Adrenal gland (tissue), 12 donors: Measurements from ENCODE around the gene VMAC. TPM values are rescaled to one million over a fixed set of nuclear protein-coding genes. Genes with fewer than 3 reads are reported as not detected.

Experiments
- DNase-seq, 7 donors: peaks; one replicate each; pipeline ENCODE4 v3.0.0-alpha.2; 2019 to 2020
- H3K27ac ChIP-seq, 5 donors: fragments of 200-600 bp; sonication (generic) in 4 of 5; 1 replicate in 3 of 5; 2 replicates in 2 of 5; pipeline versions ENCODE4 v1.5.1 to v1.8.0; 2016 to 2020; ENCODE audit warnings: mild to moderate bottlenecking in 1 of 5
- H3K27me3 ChIP-seq: fragments of 200-600 bp; 2 replicates; pipeline ENCODE4 v1.8.0; 2021
- H3K36me3 ChIP-seq, 2 donors: fragments of 200-600 bp; replicated peaks in 1 of 2; 1 replicate in 1 of 2; 2 replicates in 1 of 2; pipeline versions ENCODE4 v1.5.1 to v1.8.0; 2018 to 2022
- H3K4me1 ChIP-seq, 2 donors: fragments of 200-600 bp; replicated peaks in 1 of 2; 1 replicate in 1 of 2; 2 replicates in 1 of 2; pipeline versions ENCODE4 v1.5.1 to v1.8.0; 2018 to 2021
- H3K4me3 ChIP-seq, 4 donors: fragments of 200-600 bp; sonication (generic) in 3 of 4; one replicate each; pipeline ENCODE4 v1.5.1; 2016 to 2018
- H3K9me3 ChIP-seq, 3 donors: fragments of 200-600 bp; sonication (generic) in 1 of 3; replicated peaks in 1 of 3; 1 replicate in 2 of 3; 2 replicates in 1 of 3; pipeline versions ENCODE4 v1.5.1 to v1.8.0; 2016 to 2021
- POLR2A ChIP-seq, 2 donors: fragments of 450-650 bp; IDR thresholded peaks; one replicate each; pipeline ENCODE4 v1.6.1; 2017; ENCODE audit warnings: antibody characterized with exemption in 2 of 2, mild to moderate bottlenecking in 2 of 2, moderate library complexity in 1 of 2
- WGBS, 4 donors: extraction: QIAGEN DNeasy Blood & Tissue Kit in 2 of 4; methylation state at CpG; one replicate each; pipeline versions ENCODE4 v1.1.5 to v1.1.7; 2013 to 2017; 5-methylcytosine and 5-hydroxymethylcytosine counted together
- intact Hi-C, 2 donors: fragments of 100-400 bp; cut with DNase I; formaldehyde crosslinking; loops; one replicate each; pipeline versions ENCODE4 v1.14.1 to v1.15.0; 2022 to 2023
- polyA plus RNA-seq, 3 donors: library from polyadenylated mRNA; stranded (reverse); fragments of 200-250 nt in 2 of 3; fragments of 350-450 nt in 1 of 3; fragmentation: Illumina TruSeq in 1 of 3; extraction: RNeasy Lipid Tissue Mini Kit (QIAGEN cat#74804) in 1 of 3; gene quantifications; one replicate each; pipeline ENCODE4 v1.2.3, GENCODE V29; 2013 to 2014
- total RNA-seq, 9 donors: library from RNA; depleted of rRNA in 4 of 9; stranded (reverse); fragments of >200 nt in 4 of 9; fragments of 120-200 nt in 1 of 9; fragmentation: NEBNext Ultra II Directional in 1 of 9; extraction: Animal tissue kit (Norgen Biotek cat#: 25700) in 1 of 9; gene quantifications; one replicate each; pipeline versions ENCODE4 v1.1.0 to v1.2.4, GENCODE V29; 2013 to 2023
- TF ChIP-seq, protein P1 (sequence below), 6 experiments: fragments of 450-650 bp in 4 of 6; fragments of 200-600 bp in 2 of 6; sonication (generic) in 1 of 6; IDR thresholded peaks; 1 replicate in 5 of 6; 2 replicates in 1 of 6; pipeline versions ENCODE4 v1.5.1 to v1.8.0; 2016 to 2021; ENCODE audit warnings: antibody characterized with exemption in 6 of 6, mild to moderate bottlenecking in 2 of 6, moderate library complexity in 1 of 6
- donor health status: healthy with polysubstance abuse.
- donor health status: Bipolar disorder and iron deficiency.
- donor health status: DM: yes; HTN: yes; CAD: no.
- donor health status: DM: no; HTN: no; CAD: no.
- donor health status: DM: no; HTN: no; CAD: no.
- donor health status: DM: yes; HTN: yes; CAD: no.

VMAC gene
- total and polyA plus RNA-seq, 12 donors = 3.5 to 15.6 (median 8.3) TPM

DNA sequence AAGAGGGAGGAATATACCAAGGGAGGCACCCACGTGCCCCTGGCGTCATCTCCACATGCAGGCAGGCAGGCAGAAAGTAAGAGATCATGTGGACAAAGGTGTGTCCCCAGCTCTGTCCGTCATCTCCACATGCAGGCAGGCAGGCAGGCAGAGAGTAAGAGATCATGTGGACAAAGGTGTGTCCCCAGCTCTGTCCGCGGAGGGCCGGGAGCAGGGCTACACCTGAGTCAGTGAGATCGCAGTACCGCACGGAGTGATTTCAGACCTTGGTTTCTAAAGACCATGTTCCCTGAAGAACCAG lies 31.6 kb downstream of the VMAC start:
- peaks cover 0 to 28% of the 10 kb centered on the region in 2 donors for H3K4me1 ChIP-seq
- H3K27ac ChIP-seq = peak overlapping the region in 2 of 5 donors; percentile 51 to 73
- intact Hi-C loops = no loop called here
- H3K4me3 ChIP-seq = no peak overlapping the region
- H3K36me3 ChIP-seq = peaks cover 0 to 40% of the 10 kb centered on the region in 2 donors
- TF ChIP-seq POLR2A (IDR thresholded peaks at IDR 0.05) = no peak
- TF ChIP-seq, protein P1, sequence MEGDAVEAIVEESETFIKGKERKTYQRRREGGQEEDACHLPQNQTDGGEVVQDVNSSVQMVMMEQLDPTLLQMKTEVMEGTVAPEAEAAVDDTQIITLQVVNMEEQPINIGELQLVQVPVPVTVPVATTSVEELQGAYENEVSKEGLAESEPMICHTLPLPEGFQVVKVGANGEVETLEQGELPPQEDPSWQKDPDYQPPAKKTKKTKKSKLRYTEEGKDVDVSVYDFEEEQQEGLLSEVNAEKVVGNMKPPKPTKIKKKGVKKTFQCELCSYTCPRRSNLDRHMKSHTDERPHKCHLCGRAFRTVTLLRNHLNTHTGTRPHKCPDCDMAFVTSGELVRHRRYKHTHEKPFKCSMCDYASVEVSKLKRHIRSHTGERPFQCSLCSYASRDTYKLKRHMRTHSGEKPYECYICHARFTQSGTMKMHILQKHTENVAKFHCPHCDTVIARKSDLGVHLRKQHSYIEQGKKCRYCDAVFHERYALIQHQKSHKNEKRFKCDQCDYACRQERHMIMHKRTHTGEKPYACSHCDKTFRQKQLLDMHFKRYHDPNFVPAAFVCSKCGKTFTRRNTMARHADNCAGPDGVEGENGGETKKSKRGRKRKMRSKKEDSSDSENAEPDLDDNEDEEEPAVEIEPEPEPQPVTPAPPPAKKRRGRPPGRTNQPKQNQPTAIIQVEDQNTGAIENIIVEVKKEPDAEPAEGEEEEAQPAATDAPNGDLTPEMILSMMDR (IDR thresholded peaks at IDR 0.05) = no peak
- DNase-seq = no peak
- no peaks in the 10 kb centered on the region for H3K9me3 ChIP-seq
- WGBS, 4 donors = 90 to 94% (median 93%) methylated on average over 4 to 9 of the region's 9 CpGs
- H3K27me3 ChIP-seq = no peaks in the 10 kb centered on the region

DNA sequence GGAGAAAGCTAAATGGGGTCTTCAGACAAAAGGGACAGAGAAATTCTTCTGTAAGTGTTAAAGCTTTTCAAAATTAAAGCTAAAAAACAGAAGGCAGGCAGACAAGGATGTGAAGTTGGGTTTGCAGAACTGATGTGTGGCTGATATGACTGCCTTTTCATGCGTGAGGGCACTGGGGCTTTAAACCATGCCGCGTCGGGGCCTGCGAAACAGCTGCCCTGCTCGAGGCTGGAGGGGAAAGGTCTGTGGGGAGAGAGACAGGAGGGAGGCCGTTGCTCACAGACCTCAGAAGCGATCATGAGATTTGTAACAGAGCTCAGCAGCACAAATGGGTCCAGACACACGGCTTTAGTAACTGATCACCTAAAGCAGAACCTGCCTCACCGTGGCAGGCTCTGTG lies 32.9 kb downstream of the VMAC start:
- intact Hi-C loops = no loop called here
- TF ChIP-seq, protein P1 (IDR thresholded peaks at IDR 0.05) = no peak
- no peak for TF ChIP-seq POLR2A (IDR thresholded peaks at IDR 0.05)
- no peaks in the 10 kb centered on the region for H3K27me3 ChIP-seq
- H3K9me3 ChIP-seq = no peaks in the 10 kb centered on the region
- WGBS, 4 donors = 81 to 85% (median 84%) methylated on average over 10 of the region's 10 CpGs
- peaks cover 0 to 30% of the 10 kb centered on the region in 2 donors for H3K36me3 ChIP-seq
- DNase-seq = no peak
- no peak overlapping the region for H3K4me3 ChIP-seq
- H3K4me1 ChIP-seq = peaks cover 0 to 28% of the 10 kb centered on the region in 2 donors
- no peak overlapping the region for H3K27ac ChIP-seq

DNA sequence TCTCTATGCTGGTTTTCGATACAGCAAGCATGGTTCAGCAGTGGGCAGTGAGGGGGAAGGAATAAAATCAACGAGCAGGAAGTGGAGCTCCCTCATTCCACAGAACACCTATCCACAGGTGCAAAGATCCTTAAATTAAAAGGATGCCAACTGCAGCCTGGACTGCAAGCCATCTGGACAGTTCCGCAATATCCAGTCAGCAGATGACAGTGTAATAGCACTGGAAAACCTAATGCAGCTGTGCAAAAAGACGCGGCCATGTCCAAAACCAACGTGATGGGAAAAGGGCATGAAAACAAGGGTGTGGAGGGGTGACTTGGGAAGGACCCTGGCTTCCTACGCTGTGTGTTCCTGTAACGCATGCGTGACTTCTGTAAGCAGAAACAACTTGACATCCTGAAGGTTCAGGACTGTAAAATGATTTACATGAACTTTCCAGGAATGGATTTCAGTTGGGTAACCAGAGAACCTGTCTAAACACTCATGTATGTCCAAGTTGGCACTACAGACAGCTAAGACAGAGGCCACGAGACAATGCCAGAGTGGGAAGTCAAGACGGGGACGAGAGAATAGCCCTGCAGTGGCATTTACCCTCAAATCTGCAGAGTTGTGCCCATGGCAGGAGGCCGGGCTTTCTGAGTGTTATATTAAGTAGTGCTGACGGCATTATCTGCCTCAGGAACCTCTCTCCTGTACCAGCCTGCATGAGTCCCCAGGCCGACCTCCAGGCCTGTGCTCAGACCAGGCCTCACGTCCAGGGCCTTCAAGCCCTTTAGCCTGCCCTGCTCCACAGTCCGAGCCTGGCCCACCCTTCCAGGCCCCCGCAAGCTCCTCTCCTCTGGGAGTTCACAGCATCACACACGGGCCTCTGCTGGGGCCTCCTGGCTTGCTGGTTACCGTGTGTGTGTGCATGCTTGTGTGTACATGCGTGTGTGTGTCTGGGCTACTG lies 35.9 kb downstream of the VMAC start:
- WGBS, 4 donors = 87 to 93% (median 90%) methylated on average over 13 to 21 of the region's 21 CpGs
- DNase-seq = no peak
- H3K36me3 ChIP-seq = peaks cover 0 to 28% of the 10 kb centered on the region in 2 donors
- no peaks in the 10 kb centered on the region for H3K27me3 ChIP-seq
- TF ChIP-seq POLR2A (IDR thresholded peaks at IDR 0.05) = no peak
- TF ChIP-seq, protein P1 (IDR thresholded peaks at IDR 0.05) = no peak
- no peak overlapping the region for H3K27ac ChIP-seq
- no peak overlapping the region for H3K4me3 ChIP-seq
- intact Hi-C loops = no loop called here
- H3K9me3 ChIP-seq = no peaks in the 10 kb centered on the region
- H3K4me1 ChIP-seq = peaks cover 0 to 15% of the 10 kb centered on the region in 2 donors

DNA sequence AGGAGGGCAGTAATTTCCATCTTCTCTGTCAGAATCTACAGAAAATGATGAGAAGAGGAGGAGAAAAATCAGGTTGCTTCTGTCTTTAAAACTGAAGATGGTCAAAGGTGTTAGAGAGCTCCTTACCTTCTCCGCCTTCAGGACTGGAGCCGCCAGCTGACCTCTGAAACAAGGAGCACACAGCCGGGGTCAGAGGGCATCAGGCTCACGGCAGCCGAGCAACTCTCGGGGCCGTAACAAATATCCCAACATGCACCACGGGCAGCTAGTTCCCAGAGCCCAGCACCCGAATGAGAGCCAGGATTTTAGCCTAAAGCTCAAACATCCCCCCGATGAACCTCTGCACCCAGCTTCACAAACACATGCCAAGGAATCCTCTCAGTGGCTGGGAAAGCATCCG lies 37.0 kb downstream of the VMAC start:
- H3K9me3 ChIP-seq = no peaks in the 10 kb centered on the region
- 75 to 97% (median 80%) methylated on average over 7 to 11 of the region's 11 CpGs for WGBS, 4 donors
- no peak for TF ChIP-seq POLR2A (IDR thresholded peaks at IDR 0.05)
- TF ChIP-seq, protein P1 (IDR thresholded peaks at IDR 0.05) = no peak
- no peaks in the 10 kb centered on the region for H3K27me3 ChIP-seq
- H3K4me1 ChIP-seq = peaks cover 0 to 17% of the 10 kb centered on the region in 2 donors
- no peak for DNase-seq
- H3K4me3 ChIP-seq = no peak overlapping the region
- H3K27ac ChIP-seq = peak overlapping the region in 1 of 5 donors; percentile 11
- intact Hi-C loops = no loop called here
- peaks cover 0 to 28% of the 10 kb centered on the region in 2 donors for H3K36me3 ChIP-seq
